Panc1 (cell line): ENCODE measurements around the gene PGBD2. TPM values are rescaled to one million over a fixed set of nuclear protein-coding genes. Genes with fewer than 3 reads are reported as not detected.

Source experiments
- ATAC-seq: fragments of 200-7000 bp; cut with Tn5 transposase; 2 replicates; pipeline ENCODE4 v1.9.1; 2020; ENCODE audit warnings: mild to moderate bottlenecking, moderate library complexity
- BruUV-seq: library from RNA; stranded (reverse); fragments of 400-500 nt; replicated peaks from 2 replicates; lab custom pipeline; 2021; lab: Mats Ljungman, UMichigan
- CTCF ChIA-PET: fragments of 300-600 bp; sonication (Branson Sonifier 250); formaldehyde crosslinking; loops from one replicate; lab custom pipeline; 2022; ENCODE audit warnings: antibody characterized with exemption; lab: Charles Lee
- POLR2A ChIA-PET: fragments of 300-600 bp; sonication (Branson Sonifier 250); formaldehyde crosslinking; loops from one replicate; lab custom pipeline; 2022; ENCODE audit warnings: antibody characterized with exemption; lab: Charles Lee
- DNase-seq: peaks from one replicate; pipeline ENCODE4 v3.0.0-alpha.2; 2010; ENCODE audit warnings: low read depth, low spot score
- H3K27ac ChIP-seq: 2 replicates; pipeline ENCODE4 v1.5.1; 2011; ENCODE audit warnings: mild to moderate bottlenecking, low read length, inconsistent platforms
- H3K27me3 ChIP-seq: fragments of 200-500 bp; sonication (Bioruptor generic); 2 replicates; pipeline ENCODE4 v1.6.0; 2014; ENCODE audit warnings: low read length, inconsistent platforms; ENCODE audit not compliant: control insufficient read depth, insufficient read depth
- H3K36me3 ChIP-seq: fragments of 200-500 bp; sonication (Bioruptor generic); 2 replicates; pipeline ENCODE4 v1.5.1; 2014; ENCODE audit warnings: inconsistent platforms, mild to moderate bottlenecking, low read length, moderate library complexity; ENCODE audit not compliant: control insufficient read depth, insufficient read depth
- H3K4me1 ChIP-seq: 2 replicates; pipeline ENCODE4 v1.5.1; 2011; ENCODE audit warnings: inconsistent platforms, mild to moderate bottlenecking, low read length, moderate library complexity; ENCODE audit not compliant: control insufficient read depth, insufficient read depth
- H3K4me3 ChIP-seq, 2 experiments: 2 replicates each; pipeline ENCODE4 v1.5.1; 2011 to 2012; ENCODE audit warnings: low read depth in 2 of 2, low read length in 2 of 2, mild to moderate bottlenecking in 2 of 2, inconsistent platforms in 1 of 2, moderate library complexity in 1 of 2
- H3K9me3 ChIP-seq: fragments of 200-500 bp; sonication (Bioruptor generic); 2 replicates; pipeline ENCODE4 v1.5.1; 2014; ENCODE audit warnings: low read depth, mild to moderate bottlenecking, inconsistent platforms, low read length, moderate library complexity; ENCODE audit not compliant: control insufficient read depth, insufficient read depth
- CTCF ChIP-seq: fragments of 450-650 bp; IDR thresholded peaks from 2 replicates; pipeline ENCODE4 v1.5.1; 2017; ENCODE audit warnings: mild to moderate bottlenecking
- POLR2AphosphoS5 ChIP-seq: IDR thresholded peaks from 2 replicates; pipeline ENCODE4 v1.6.1; 2012; ENCODE audit warnings: mild to moderate bottlenecking, low read depth, low read length, moderate library complexity
- REST ChIP-seq, 2 experiments: IDR thresholded peaks; 2 replicates each; pipeline ENCODE4 v1.6.1; 2011 to 2012; ENCODE audit warnings: low read depth in 2 of 2, control low read depth in 1 of 2, low read length in 1 of 2, mild to moderate bottlenecking in 1 of 2, moderate library complexity in 1 of 2; ENCODE audit not compliant: insufficient read depth in 1 of 2
- SIN3A ChIP-seq: IDR thresholded peaks from 2 replicates; pipeline ENCODE4 v1.6.1; 2012; ENCODE audit warnings: low read depth, mild to moderate bottlenecking, low read length, moderate library complexity, borderline replicate concordance; ENCODE audit not compliant: insufficient read depth
- TCF7L2 ChIP-seq: IDR thresholded peaks from 2 replicates; pipeline ENCODE4 v1.6.1; 2011; ENCODE audit warnings: mild to moderate bottlenecking, low read depth, low read length, inconsistent platforms
- in situ Hi-C: cut with HindIII; loops from 2 replicates; pipeline ENCODE4 v1.10.0; 2016; ENCODE audit warnings: low sequenced_read_pairs, low pct_unique_long_range_greater_than_20kb
- intact Hi-C: fragments of 100-400 bp; cut with micrococcal nuclease; formaldehyde crosslinking; loops from one replicate; pipeline ENCODE4 v1.10.0; 2022; ENCODE audit not compliant: unreplicated experiment
- total RNA-seq: library from RNA; stranded (reverse); gene quantifications from one replicate; pipeline ENCODE4 v1.2.1, GENCODE V29; 2021; ENCODE audit not compliant: unreplicated experiment

PGBD2 gene
- total RNA-seq, 1 experiment from 2014 or later, result 7.1 TPM

GRCh38 chr1:248857749-248858095 lies 48.3 kb upstream of the PGBD2 start:
- intact Hi-C loops, result no loop called here
- ATAC-seq (no peak), DNase-seq (no peak)
- Histone ChIP-seq H3K4me3 (peak overlapping the region; percentile 69 to 91), H3K27ac (peak overlapping the region; percentile 94), H3K4me1 (peaks cover 16% of the 10 kb centered on the region), H3K27me3 (peaks cover 3% of the 10 kb centered on the region; the same call in 1 of the 2 replicates), H3K9me3 (no peaks in the 10 kb centered on the region), H3K36me3 (peaks cover 3% of the 10 kb centered on the region)
- POLR2A ChIA-PET, result interaction anchor here (0.9 kb wide), 1 partner anchor 14 kb away, joined by 3 read pairs; no protein-coding TSS in a partner anchor
- CTCF ChIA-PET, result interaction anchor here (0.6 kb wide), 1 partner anchor 15 kb away, joined by 3 read pairs; no protein-coding TSS in a partner anchor
- in situ Hi-C loops, result no loop called here
- TF ChIP-seq REST (IDR thresholded peaks at IDR 0.05; ENCODE audit: insufficient read depth in 1 of 2, low read depth in 2 of 2, low read length in 1 of 2) (no peak), TCF7L2 (no peak), CTCF (no peak), SIN3A (no peak), POLR2AphosphoS5 (no peak)
- no TSS peak for BruUV-seq

- POLR2A ChIA-PET, result interaction anchor here (0.9 kb wide), 1 partner anchor 15 kb away, joined by 3 read pairs; no protein-coding TSS in a partner anchor
- H3K27ac ChIP-seq, result peak overlapping the region; percentile 94
- peaks cover 3% of the 10 kb centered on the region for H3K36me3 ChIP-seq
- no peaks in the 10 kb centered on the region for H3K9me3 ChIP-seq
- DNase-seq (no peak), ATAC-seq (peak; percentile 63)
- H3K4me1 ChIP-seq, result peaks cover 17% of the 10 kb centered on the region
- CTCF ChIA-PET, result interaction anchor here (0.6 kb wide), 3 partner anchors 14 to 50 kb away, joined by 3 to 5 read pairs (median 3); no protein-coding TSS in a partner anchor
- no TSS peak for BruUV-seq
- peaks cover 3% of the 10 kb centered on the region; the same call in 1 of the 2 replicates for H3K27me3 ChIP-seq
- intact Hi-C loops (no loop called here), in situ Hi-C loops (no loop called here)
- no peak for TF ChIP-seq POLR2AphosphoS5
- peak; percentile 77 for TF ChIP-seq CTCF
- H3K4me3 ChIP-seq, result peak overlapping the region; percentile 69 to 91
Measured at GRCh38 chr1:248858096-248858890, 47.7 kb upstream of the PGBD2 start.
